Tibial nerve (tissue), 4 donors: ENCODE data around the gene ZNF385B. TPM values are rescaled to one million over a fixed set of nuclear protein-coding genes. Genes with fewer than 3 reads are reported as not detected.

ENCODE experiments used
- DNase-seq, 2 donors: peaks; one replicate each; pipeline ENCODE4 v3.0.0-alpha.2; 2019; ENCODE audit warnings: low spot score in 2 of 2
- H3K27ac ChIP-seq, 4 donors: fragments of 200-600 bp; sonication (generic) in 3 of 4; one replicate each; pipeline ENCODE4 v1.5.1; 2017 to 2019; ENCODE audit warnings: mild to moderate bottlenecking in 1 of 4
- H3K27me3 ChIP-seq, 2 donors: fragments of 200-600 bp; sonication (generic) in 1 of 2; one replicate each; pipeline versions ENCODE4 v1.5.1 to v1.6.0; 2017 to 2019
- H3K36me3 ChIP-seq, 3 donors: fragments of 200-600 bp; sonication (generic); one replicate each; pipeline ENCODE4 v1.5.1; 2018 to 2019
- H3K4me1 ChIP-seq, 4 donors: fragments of 200-600 bp; sonication (generic) in 3 of 4; one replicate each; pipeline ENCODE4 v1.5.1; 2017 to 2019
- H3K4me3 ChIP-seq, 4 donors: fragments of 200-600 bp; sonication (generic) in 3 of 4; one replicate each; pipeline ENCODE4 v1.5.1; 2017 to 2019; ENCODE audit warnings: mild to moderate bottlenecking in 1 of 4, moderate library complexity in 1 of 4
- H3K9me3 ChIP-seq, 4 donors: fragments of 200-600 bp; sonication (generic) in 3 of 4; one replicate each; pipeline ENCODE4 v1.5.1; 2017 to 2019
- CTCF ChIP-seq, 5 experiments: fragments of 200-600 bp in 3 of 5; fragments of 450-650 bp in 2 of 5; sonication (generic) in 3 of 5; IDR thresholded peaks; one replicate each; pipeline ENCODE4 v1.5.1; 2016 to 2019; ENCODE audit warnings: antibody characterized with exemption in 5 of 5, mild to moderate bottlenecking in 3 of 5, moderate library complexity in 2 of 5
- EP300 ChIP-seq, 2 donors: sonication (generic); formaldehyde crosslinking; IDR thresholded peaks; one replicate each; pipeline ENCODE4 v1.6.1; 2017; ENCODE audit warnings: antibody characterized with exemption in 2 of 2, mild to moderate bottlenecking in 1 of 2
- POLR2A ChIP-seq, 2 donors: fragments of 450-650 bp; IDR thresholded peaks; one replicate each; pipeline ENCODE4 v1.6.1; 2017; ENCODE audit warnings: antibody characterized with exemption in 2 of 2, mild to moderate bottlenecking in 2 of 2, moderate library complexity in 2 of 2
- WGBS, 2 donors: methylation state at CpG; one replicate each; pipeline ENCODE4 v1.1.5; 2018; 5-methylcytosine and 5-hydroxymethylcytosine counted together
- total RNA-seq, 4 donors: library from RNA; depleted of rRNA; stranded (reverse); fragments of >200 nt; gene quantifications; one replicate each; pipeline ENCODE4 v1.1.0, GENCODE V29; 2016

The ZNF385B gene
- total RNA-seq, 4 donors from 2014 or later = 1.2 to 3.9 (median 2.6) TPM

GRCh38 chr2:179862898-179863458, 1.6 kb upstream of the ZNF385B start:
- Histone ChIP-seq H3K27me3 (peaks cover 0 to 16% of the 10 kb centered on the region in 2 donors), H3K27ac (no peak overlapping the region), H3K4me3 (no peak overlapping the region), H3K9me3 (no peaks in the 10 kb centered on the region), H3K36me3 (no peaks in the 10 kb centered on the region), H3K4me1 (peaks cover 0 to 21% (median 0%) of the 10 kb centered on the region in 4 donors)
- no peak for TF ChIP-seq CTCF (IDR thresholded peaks at IDR 0.05)
- TF ChIP-seq POLR2A (IDR thresholded peaks at IDR 0.05) = no peak
- TF ChIP-seq EP300 (IDR thresholded peaks at IDR 0.05) = no peak
- no peak for DNase-seq
- WGBS, 2 donors = 61 to 82% methylated on average over 6 of the region's 6 CpGs

- H3K4me1 ChIP-seq = peaks cover 0 to 21% (median 0%) of the 10 kb centered on the region in 4 donors
- peaks cover 0 to 16% of the 10 kb centered on the region in 2 donors for H3K27me3 ChIP-seq
- TF ChIP-seq CTCF (IDR thresholded peaks at IDR 0.05) = no peak
- no peak for TF ChIP-seq EP300 (IDR thresholded peaks at IDR 0.05)
- no peak for TF ChIP-seq POLR2A (IDR thresholded peaks at IDR 0.05)
- no peaks in the 10 kb centered on the region for H3K36me3 ChIP-seq
- peak overlapping the region in 1 of 4 donors; percentile 53 for H3K27ac ChIP-seq
- peak overlapping the region; percentile 28 to 60 (median 36) for H3K4me3 ChIP-seq
- DNase-seq = no peak
- no peaks in the 10 kb centered on the region for H3K9me3 ChIP-seq
- WGBS, 2 donors = 1 to 3% methylated on average over 8 to 52 of the region's 52 CpGs
Observed at GRCh38 chr2:179861027-179861415, 391 bp downstream of the ZNF385B start.

- no peak for TF ChIP-seq POLR2A (IDR thresholded peaks at IDR 0.05)
- TF ChIP-seq CTCF (IDR thresholded peaks at IDR 0.05) = no peak
- no peak for TF ChIP-seq EP300 (IDR thresholded peaks at IDR 0.05)
- H3K36me3 ChIP-seq = no peaks in the 10 kb centered on the region
- H3K27me3 ChIP-seq = peaks cover 0 to 16% of the 10 kb centered on the region in 2 donors
- H3K9me3 ChIP-seq = no peaks in the 10 kb centered on the region
- peak overlapping the region; percentile 28 to 60 (median 36) for H3K4me3 ChIP-seq
- peaks cover 0 to 21% (median 0%) of the 10 kb centered on the region in 4 donors for H3K4me1 ChIP-seq
- peak overlapping the region in 1 of 4 donors; percentile 53 for H3K27ac ChIP-seq
- WGBS, 2 donors = 1 to 4% methylated on average over 26 to 34 of the region's 34 CpGs
- no peak for DNase-seq
Observed at GRCh38 chr2:179860255-179861026, 971 bp downstream of the ZNF385B start.

- Histone ChIP-seq H3K27me3 (peaks cover 0 to 16% of the 10 kb centered on the region in 2 donors), H3K27ac (no peak overlapping the region), H3K4me1 (peaks cover 0 to 21% (median 0%) of the 10 kb centered on the region in 4 donors), H3K9me3 (no peaks in the 10 kb centered on the region), H3K4me3 (peak overlapping the region in 1 of 4 donors; percentile 60), H3K36me3 (no peaks in the 10 kb centered on the region)
- no peak for TF ChIP-seq CTCF (IDR thresholded peaks at IDR 0.05)
- no peak for TF ChIP-seq EP300 (IDR thresholded peaks at IDR 0.05)
- no peak for TF ChIP-seq POLR2A (IDR thresholded peaks at IDR 0.05)
- DNase-seq = no peak
- WGBS, 2 donors = 71 to 78% methylated on average over 1 of the region's 1 CpG
Observed at GRCh38 chr2:179859523-179859922, 1.9 kb downstream of the ZNF385B start.

GRCh38 chr2:179857236-179857635, 4.2 kb downstream of the ZNF385B start:
- DNase-seq = no peak
- H3K4me3 ChIP-seq = no peak overlapping the region
- peaks cover 0 to 21% (median 0%) of the 10 kb centered on the region in 4 donors for H3K4me1 ChIP-seq
- TF ChIP-seq POLR2A (IDR thresholded peaks at IDR 0.05) = no peak
- TF ChIP-seq CTCF (IDR thresholded peaks at IDR 0.05) = no peak
- TF ChIP-seq EP300 (IDR thresholded peaks at IDR 0.05) = no peak
- H3K36me3 ChIP-seq = no peaks in the 10 kb centered on the region
- WGBS, 2 donors = 48 to 52% methylated on average over 4 of the region's 4 CpGs
- H3K27ac ChIP-seq = no peak overlapping the region
- H3K9me3 ChIP-seq = no peaks in the 10 kb centered on the region
- H3K27me3 ChIP-seq = peaks cover 0 to 16% of the 10 kb centered on the region in 2 donors
